H1 (cell line): ENCODE data around the gene LMBR1. TPM values are rescaled to one million over a fixed set of nuclear protein-coding genes. Genes with fewer than 3 reads are reported as not detected.

Experiments
- CTCF ChIA-PET: fragments of 300-600 bp; sonication (Branson Sonifier 250); formaldehyde crosslinking; loops from one replicate; lab custom pipeline; 2021; ENCODE audit not compliant: partially characterized antibody; lab: Charles Lee
- POLR2A ChIA-PET: fragments of 300-600 bp; sonication (Branson Sonifier 250); formaldehyde crosslinking; loops from one replicate; lab custom pipeline; 2021; ENCODE audit warnings: inconsistent platforms; ENCODE audit not compliant: partially characterized antibody; lab: Charles Lee
- DNase-seq, 2 experiments: peaks; one replicate each; pipeline versions ENCODE4 v3.0.0 to v3.0.0-alpha.2; 2010 to 2022; ENCODE audit warnings: low spot score in 2 of 2, low read depth in 1 of 2, mixed read lengths in 1 of 2
- FAIRE-seq: peaks from 2 replicates; lab custom pipeline; 2011; peaks lifted over from hg19 to GRCh38; lab: Jason Lieb, UNC
- H2AFZ ChIP-seq: 2 replicates; pipeline ENCODE4 v1.8.1; 2012; ENCODE audit warnings: low read length, inconsistent platforms
- H2AK5ac ChIP-seq: 2 replicates; pipeline ENCODE4 v1.6.1; 2013; ENCODE audit warnings: low read depth, low read length
- H2BK120ac ChIP-seq: replicated peaks from 2 replicates; pipeline ENCODE3; 2013; ENCODE audit warnings: low read depth, low read length, inconsistent platforms
- H2BK12ac ChIP-seq: 2 replicates; pipeline ENCODE4 v1.6.1; 2013; ENCODE audit warnings: low read depth, low read length
- H2BK15ac ChIP-seq: 2 replicates; pipeline ENCODE4 v1.6.1; 2013; ENCODE audit warnings: low read length
- H2BK20ac ChIP-seq: 2 replicates; pipeline ENCODE4 v1.6.1; 2013; ENCODE audit warnings: low read length
- H2BK5ac ChIP-seq: 2 replicates; pipeline ENCODE4 v1.6.1; 2013; ENCODE audit warnings: low read depth, low read length
- H3K14ac ChIP-seq: 2 replicates; pipeline ENCODE4 v1.6.1; 2013; ENCODE audit warnings: inconsistent platforms; ENCODE audit not compliant: insufficient read length
- H3K18ac ChIP-seq: 2 replicates; pipeline ENCODE4 v1.6.1; 2013; ENCODE audit warnings: low read length; ENCODE audit errors: extremely low read depth
- H3K23ac ChIP-seq: 2 replicates; pipeline ENCODE4 v1.6.1; 2013; ENCODE audit warnings: inconsistent platforms; ENCODE audit not compliant: insufficient read length
- H3K23me2 ChIP-seq: 2 replicates; pipeline ENCODE4 v1.6.1; 2013; ENCODE audit warnings: low read depth, low read length
- H3K27ac ChIP-seq: 2 replicates; pipeline ENCODE4 v1.6.1; 2011; ENCODE audit warnings: low read depth, low read length, inconsistent platforms
- H3K27me3 ChIP-seq, 4 experiments: replicated peaks in 1 of 4; 1 replicate in 1 of 4; 2 replicates in 3 of 4; pipeline versions ENCODE4 v1.6.1 to v1.8.1; 2011 to 2013; ENCODE audit warnings: low read length in 3 of 4, mild to moderate bottlenecking in 3 of 4, inconsistent platforms in 2 of 4, mixed read lengths in 2 of 4, moderate library complexity in 1 of 4; ENCODE audit not compliant: control insufficient read depth in 3 of 4, insufficient read depth in 3 of 4; ENCODE audit errors: extremely low read depth in 1 of 4
- H3K36me3 ChIP-seq, 4 experiments: 2 replicates each; pipeline versions ENCODE4 v1.6.1 to v1.8.1; 2011 to 2013; ENCODE audit warnings: mild to moderate bottlenecking in 4 of 4, low read length in 3 of 4, moderate library complexity in 2 of 4, control low read depth in 1 of 4, inconsistent platforms in 1 of 4; ENCODE audit not compliant: insufficient read depth in 4 of 4, control insufficient read depth in 2 of 4
- H3K4ac ChIP-seq: replicated peaks from 2 replicates; pipeline ENCODE3; 2013; ENCODE audit warnings: low read length, low read depth, mixed read lengths, inconsistent platforms; ENCODE audit not compliant: insufficient read length
- H3K4me1 ChIP-seq, 4 experiments: replicated peaks in 1 of 4; 1 replicate in 1 of 4; 2 replicates in 3 of 4; pipeline versions ENCODE4 v1.6.1 to v1.8.1; 2011 to 2013; ENCODE audit warnings: low read length in 3 of 4, inconsistent platforms in 2 of 4, mixed read lengths in 1 of 4; ENCODE audit not compliant: insufficient read depth in 4 of 4, control insufficient read depth in 3 of 4
- H3K4me2 ChIP-seq, 2 experiments: 2 replicates each; pipeline versions ENCODE4 v1.6.1 to v1.8.1; 2011 to 2013; ENCODE audit warnings: low read depth in 2 of 2, low read length in 2 of 2, control low read depth in 1 of 2, inconsistent platforms in 1 of 2, mild to moderate bottlenecking in 1 of 2; ENCODE audit not compliant: insufficient read depth in 1 of 2
- H3K4me3 ChIP-seq, 4 experiments: fragments of 200-600, 300-600 bp in 1 of 4; sonication (generic), shearing (Covaris generic), sonication (Bioruptor Twin) in 1 of 4; 2 replicates each; pipeline versions ENCODE4 v1.5.1 to v1.8.1; 2011 to 2016; ENCODE audit warnings: low read length in 4 of 4, low read depth in 3 of 4, control low read depth in 2 of 4, inconsistent platforms in 2 of 4, mild to moderate bottlenecking in 2 of 4, mixed read lengths in 1 of 4, moderate library complexity in 1 of 4; ENCODE audit not compliant: insufficient read depth in 2 of 4; ENCODE audit errors: extremely low read depth in 1 of 4
- H3K56ac ChIP-seq: replicated peaks from 2 replicates; pipeline ENCODE3; 2013; ENCODE audit warnings: low read depth, mild to moderate bottlenecking, mixed read lengths, low read length, inconsistent platforms; ENCODE audit not compliant: insufficient read length
- H3K79me1 ChIP-seq: 2 replicates; pipeline ENCODE4 v1.6.1; 2013; ENCODE audit warnings: low read depth, low read length, control low read depth
- H3K79me2 ChIP-seq, 2 experiments: 2 replicates each; pipeline versions ENCODE4 v1.6.1 to v1.8.1; 2012 to 2013; ENCODE audit warnings: low read length in 2 of 2, mild to moderate bottlenecking in 2 of 2, inconsistent platforms in 1 of 2; ENCODE audit not compliant: insufficient read depth in 2 of 2, control insufficient read depth in 1 of 2
- H3K9ac ChIP-seq, 4 experiments: replicated peaks in 1 of 4; 1 replicate in 1 of 4; 2 replicates in 3 of 4; pipeline versions ENCODE4 v1.6.1 to v1.8.1; 2011 to 2013; ENCODE audit warnings: low read depth in 3 of 4, low read length in 3 of 4, control low read depth in 2 of 4, mild to moderate bottlenecking in 2 of 4, moderate library complexity in 2 of 4, inconsistent platforms in 1 of 4; ENCODE audit errors: extremely low read depth in 1 of 4
- H3K9me3 ChIP-seq, 2 experiments: 2 replicates each; pipeline versions ENCODE4 v1.6.1 to v1.8.1; 2012 to 2013; ENCODE audit warnings: mild to moderate bottlenecking in 2 of 2, moderate library complexity in 2 of 2, control low read depth in 1 of 2, inconsistent platforms in 1 of 2, low read depth in 1 of 2, low read length in 1 of 2, mixed read lengths in 1 of 2; ENCODE audit not compliant: insufficient read depth in 2 of 2
- H4K20me1 ChIP-seq, 2 experiments: replicated peaks in 1 of 2; 2 replicates each; pipeline versions ENCODE3 to v1.8.1; 2011 to 2013; ENCODE audit warnings: inconsistent platforms in 2 of 2, low read length in 2 of 2, mild to moderate bottlenecking in 1 of 2; ENCODE audit not compliant: insufficient read depth in 2 of 2, control insufficient read depth in 1 of 2
- H4K5ac ChIP-seq: 2 replicates; pipeline ENCODE4 v1.6.1; 2013; ENCODE audit warnings: low read length, low read depth, mixed read lengths, inconsistent platforms; ENCODE audit not compliant: insufficient read length
- H4K8ac ChIP-seq: 2 replicates; pipeline ENCODE4 v1.8.0; 2013; ENCODE audit warnings: mild to moderate bottlenecking, moderate library complexity, low read length, inconsistent platforms; ENCODE audit not compliant: insufficient read depth; ENCODE audit errors: extremely low read depth
- H4K91ac ChIP-seq: replicated peaks from 2 replicates; pipeline ENCODE3; 2013; ENCODE audit warnings: low read length, mixed read lengths, inconsistent platforms; ENCODE audit not compliant: insufficient read length
- NRF1 ChIP-seq: IDR thresholded peaks from 2 replicates; pipeline ENCODE4 v1.6.1; 2011; ENCODE audit warnings: mild to moderate bottlenecking, low read depth, low read length, improper control_type of control experiment
- WGBS, 2 experiments: shearing (Covaris generic) in 1 of 2; methylation state at CpG; one replicate each; pipeline versions ENCODE4 v1.1.6 to v1.1.7; 2013 to 2015; ENCODE audit warnings: low lambda C conversion rate in 2 of 2, mixed read lengths in 2 of 2, inconsistent platforms in 1 of 2, low coverage in 1 of 2, missing lambda C conversion rate in 1 of 2; ENCODE audit not compliant: insufficient replicate concordance in 2 of 2, insufficient coverage in 1 of 2, insufficient read length in 1 of 2; ENCODE audit errors: extremely low coverage in 1 of 2, missing lambda C conversion rate in 1 of 2; 5-methylcytosine and 5-hydroxymethylcytosine counted together
- polyA plus RNA-seq, 7 experiments: library from polyadenylated mRNA; depleted of rRNA in 3 of 7; stranded (reverse) in 5 of 7; unstranded in 2 of 7; fragments of >200 nt in 5 of 7; fragments of 200-250 nt in 2 of 7; gene quantifications; 1 replicate in 5 of 7; 2 replicates in 1 of 7; 4 replicates in 1 of 7; pipeline versions ENCODE4 v1.2.1 to v1.2.3, GENCODE V29; 2011 to 2013; ENCODE audit warnings: missing spikeins in 2 of 7, mixed read lengths in 2 of 7
- total RNA-seq: library from RNA; stranded (reverse); fragmentation: NEBNext Ultra II Directional; extraction: Animal tissue kit (Norgen Biotek cat#: 25700); gene quantifications from 2 replicates; pipeline ENCODE4 v1.2.1, GENCODE V29; 2021

LMBR1 gene
- total and polyA plus RNA-seq, 2 of the 8 experiments (the other 6 are each of a cell fraction or from before 2014, with no cell fraction given), result 15.1 to 70.4 TPM

DNA sequence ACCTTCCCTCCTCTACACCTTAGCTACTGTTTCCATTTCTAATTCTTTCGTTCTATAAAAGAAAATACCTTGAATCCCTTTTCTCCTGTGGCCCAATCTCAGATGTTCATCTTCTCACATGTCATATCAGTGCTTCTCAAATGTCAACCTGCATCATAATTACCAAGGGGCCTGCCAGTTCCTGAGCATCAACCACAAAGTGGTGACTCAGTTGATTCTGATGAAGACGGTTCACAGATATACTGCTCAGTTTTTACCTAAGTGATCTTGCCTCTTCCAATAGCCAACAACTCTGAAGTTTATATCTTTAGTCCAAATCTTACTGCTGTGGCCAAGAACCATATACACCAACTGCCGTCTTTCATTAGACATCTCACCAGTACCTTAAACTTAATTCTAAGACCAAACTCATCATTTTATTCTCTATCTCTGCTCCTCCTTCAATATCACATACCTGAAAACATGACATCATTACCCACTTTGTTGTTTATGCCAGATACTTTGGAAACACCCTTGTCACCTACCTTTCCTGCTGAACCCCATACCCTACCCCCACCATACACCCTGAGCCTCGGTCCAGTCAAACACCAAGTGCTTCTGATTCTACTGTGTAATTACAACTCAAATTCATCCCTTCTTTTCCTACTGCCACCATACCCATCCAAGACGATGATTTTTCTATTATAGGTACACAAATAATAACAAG lies 115.5 kb downstream of the LMBR1 start:
- Histone ChIP-seq H3K14ac (no peak overlapping the region), H4K91ac (no peak overlapping the region), H2AFZ (no peak overlapping the region), H3K27ac (no peak overlapping the region), H3K27me3 (peaks cover 0 to 2% (median 0%) of the 10 kb centered on the region in 4 experiments; a peak in 1 of 7 replicates), H2BK120ac (no peak overlapping the region), H3K79me2 (no peaks in the 10 kb centered on the region), H2BK5ac (no peak overlapping the region), H3K4me1 (no peaks in the 10 kb centered on the region), H3K18ac (no peak overlapping the region), H3K4ac (no peak overlapping the region), H3K56ac (no peak overlapping the region)
- DNase-seq, result no peak
- POLR2A ChIA-PET, result interaction anchor here (0.7 kb wide), 1 partner anchor 1111 kb away, joined by 5 read pairs; no protein-coding TSS in a partner anchor
- TF ChIP-seq NRF1, result no peak
- TF ChIP-seq, all 59 proteins: peak for 0
- Histone ChIP-seq H3K23me2 (no peaks in the 10 kb centered on the region; the same call in 1 of the 2 replicates), H2AK5ac (no peak overlapping the region), H2BK15ac (no peak overlapping the region), H3K4me3 (no peak overlapping the region), H3K4me2 (no peak overlapping the region), H3K9me3 (no peaks in the 10 kb centered on the region), H4K8ac (no peak overlapping the region), H2BK20ac (no peak overlapping the region), H3K23ac (no peak overlapping the region), H3K79me1 (no peaks in the 10 kb centered on the region), H4K5ac (no peak overlapping the region), H3K9ac (no peak overlapping the region), H3K36me3 (peaks cover 0 to 2% (median 0%) of the 10 kb centered on the region in 4 experiments; a peak in 1 of 8 replicates), H4K20me1 (no peaks in the 10 kb centered on the region), H2BK12ac (no peak overlapping the region)
- CTCF ChIA-PET, result interaction anchor here (0.9 kb wide), 1 partner anchor 14 kb away, joined by 3 read pairs; no protein-coding TSS in a partner anchor
- WGBS, 2 experiments, result 89% methylated on average over 5 of the region's 5 CpGs; no CpG with 5 or more reads in 1 of the 2 experiments
- no peak for FAIRE-seq
